Activated effector memory CD4-positive, alpha-beta T cell treated with Interleukin-2 at 50 U/mL for 16 hours (primary cell): ENCODE results near the gene TFR2.

Experiments
- DNase-seq: peaks from one replicate; pipeline ENCODE4 v3.0.0-alpha.2; 2020

The TFR2 gene

GRCh38 chr7:100649826-100650565 lies 8.6 kb upstream of the TFR2 start:
- no peak for DNase-seq

GRCh38 chr7:100642534-100642907 lies 1.2 kb upstream of the TFR2 start:
- no peak for DNase-seq

GRCh38 chr7:100641860-100642533 lies 645 bp upstream of the TFR2 start:
- no peak for DNase-seq

- no peak for DNase-seq
Observed at GRCh38 chr7:100640517-100641440, 573 bp downstream of the TFR2 start.

- no peak for DNase-seq
Observed at GRCh38 chr7:100639995-100640516, 1.3 kb downstream of the TFR2 start.

- peak; percentile 53 for DNase-seq
Observed at GRCh38 chr7:100632951-100633717, 8.2 kb downstream of the TFR2 start.

GRCh38 chr7:100630066-100630465 lies 11.3 kb downstream of the TFR2 start:
- DNase-seq = no peak

GRCh38 chr7:100629117-100629716 lies 12.1 kb downstream of the TFR2 start:
- DNase-seq = no peak

GRCh38 chr7:100627238-100627549 lies 14.2 kb downstream of the TFR2 start:
- no peak for DNase-seq

- DNase-seq = peak; percentile 89
Observed at GRCh38 chr7:100626530-100627237, 14.7 kb downstream of the TFR2 start.

- DNase-seq = no peak
Observed at GRCh38 chr7:100626055-100626454, 15.3 kb downstream of the TFR2 start.

- DNase-seq = no peak
Observed at GRCh38 chr7:100623951-100624824, 17.2 kb downstream of the TFR2 start.

- DNase-seq = no peak
Observed at GRCh38 chr7:100621554-100621953, 19.8 kb downstream of the TFR2 start.

- DNase-seq = no peak
Observed at GRCh38 chr7:100620804-100621203, 20.5 kb downstream of the TFR2 start.

GRCh38 chr7:100620239-100620638 lies 21.1 kb downstream of the TFR2 start:
- no peak for DNase-seq

GRCh38 chr7:100614308-100614861 lies 27.0 kb downstream of the TFR2 start:
- no peak for DNase-seq

- no peak for DNase-seq
Observed at GRCh38 chr7:100613412-100614175, 27.8 kb downstream of the TFR2 start.

GRCh38 chr7:100612730-100613390 lies 28.5 kb downstream of the TFR2 start:
- DNase-seq = peak; percentile 7
